ENCODE data around the gene CDC25B.
"Not testable (repeated sequence)": the region's sequence is repeated elsewhere in the genome, so short reads cannot be mapped to it uniquely, and the experiment has no call there.

CDC25B gene

GRCh38 chr20:3840201-3840600 is 44.1 kb downstream of the CDC25B start:
- not testable (repeated sequence) for DNase-seq

- DNase-seq, result no peak
Measured at GRCh38 chr20:3842348-3842930, 46.3 kb downstream of the CDC25B start.

- DNase-seq, result no peak
Measured at GRCh38 chr20:3843490-3843889, 47.4 kb downstream of the CDC25B start.

- not testable (repeated sequence) for DNase-seq
Measured at GRCh38 chr20:3843990-3844619, 48.0 kb downstream of the CDC25B start.

GRCh38 chr20:3846378-3846739 is 50.2 kb downstream of the CDC25B start:
- no peak for DNase-seq

GRCh38 chr20:3846740-3847428 is 50.8 kb downstream of the CDC25B start, which contains the start of gene MAVS:
MAVS (plus strand) TSS chr20:3846834; CDS start chr20:3854625, 7,791 bp downstream.
- peak; percentile 93 for DNase-seq

DNA sequence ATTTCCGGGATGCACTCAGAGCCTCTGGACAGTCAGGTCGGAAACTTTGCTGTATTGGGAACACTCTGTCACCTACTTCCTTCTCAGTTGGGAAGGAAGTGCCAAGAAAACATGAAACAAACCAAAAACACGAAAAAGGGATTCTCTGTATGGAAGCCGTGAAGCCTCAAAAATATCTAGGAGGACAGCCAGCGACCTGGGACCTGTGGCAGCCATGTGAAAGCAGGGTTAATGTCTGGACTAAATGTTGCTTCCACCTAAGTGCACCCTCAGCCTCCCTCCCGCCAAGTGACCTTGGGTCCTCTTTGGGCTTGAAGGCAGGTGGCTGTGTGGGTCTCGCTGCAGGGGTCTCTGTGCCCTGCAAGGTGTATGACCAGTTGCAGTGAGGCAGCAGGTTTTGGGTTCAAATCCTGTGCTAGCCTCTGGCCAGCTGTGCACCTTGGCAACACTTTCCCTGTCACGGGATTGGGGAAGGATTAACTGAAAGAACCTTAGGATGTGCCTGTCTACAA is 51.4 kb downstream of the CDC25B start:
- DNase-seq, result no peak

- DNase-seq, result no peak
Measured at GRCh38 chr20:3848565-3848964, 52.5 kb downstream of the CDC25B start.

- no peak for DNase-seq
Measured at GRCh38 chr20:3854462-3854871, 58.4 kb downstream of the CDC25B start.
